Activated T-cell treated with anti-CD3 and anti-CD28 coated beads, Interleukin-2, amount 50 U/mL, for 4 hours (primary cell): ENCODE data around the gene JAG1. TPM values are rescaled to one million over a fixed set of nuclear protein-coding genes. Genes with fewer than 3 reads are reported as not detected.

ENCODE experiments used
- ATAC-seq, 2 donors: fragments of 200-7000 bp; cut with Tn5 transposase; one replicate each; pipeline ENCODE4 v1.10.0; 2021
- DNase-seq: peaks from one replicate; pipeline ENCODE4 v3.0.0-alpha.2; 2020
- H3K27me3 Mint-ChIP-seq: one replicate; pipeline ENCODE4 v1.8.0; 2021; ENCODE audit warnings: low read depth, mixed read lengths
- H3K36me3 Mint-ChIP-seq: one replicate; pipeline ENCODE4 v1.8.0; 2022; ENCODE audit warnings: mixed read lengths; ENCODE audit not compliant: insufficient read depth
- H3K4me1 Mint-ChIP-seq: one replicate; pipeline ENCODE4 v1.8.0; 2021; ENCODE audit warnings: low read depth, mixed read lengths
- H3K4me3 Mint-ChIP-seq: one replicate; pipeline ENCODE4 v1.8.0; 2021; ENCODE audit warnings: mild to moderate bottlenecking, moderate library complexity, mixed read lengths
- H3K9me3 Mint-ChIP-seq: one replicate; pipeline ENCODE4 v1.8.0; 2021; ENCODE audit warnings: mixed read lengths
- total RNA-seq, 3 donors: library from RNA; stranded (reverse); gene quantifications; one replicate each; pipeline ENCODE4 v1.2.1, GENCODE V29; 2021

Gene JAG1
- total RNA-seq, 3 donors from 2014 or later, result 0.33 to 0.47 (median 0.38) TPM

- H3K4me1 Mint-ChIP-seq, result peaks cover 19% of the 10 kb centered on the region
- no peak for DNase-seq
- H3K9me3 Mint-ChIP-seq, result no peaks in the 10 kb centered on the region
- H3K27me3 Mint-ChIP-seq, result peaks cover 48% of the 10 kb centered on the region
- H3K4me3 Mint-ChIP-seq, result no peak overlapping the region
- no peaks in the 10 kb centered on the region for H3K36me3 Mint-ChIP-seq
- ATAC-seq, result no peak
Observed at GRCh38 chr20:10667560-10668167, 6.1 kb downstream of the JAG1 start.

GRCh38 chr20:10667077-10667401 lies 6.8 kb downstream of the JAG1 start:
- no peak for DNase-seq
- peaks cover 43% of the 10 kb centered on the region for H3K27me3 Mint-ChIP-seq
- H3K9me3 Mint-ChIP-seq, result no peaks in the 10 kb centered on the region
- H3K4me1 Mint-ChIP-seq, result peaks cover 13% of the 10 kb centered on the region
- no peaks in the 10 kb centered on the region for H3K36me3 Mint-ChIP-seq
- H3K4me3 Mint-ChIP-seq, result no peak overlapping the region
- ATAC-seq, result no peak

GRCh38 chr20:10666221-10667076 lies 7.3 kb downstream of the JAG1 start:
- DNase-seq (no peak), ATAC-seq (no peak)
- peaks cover 43% of the 10 kb centered on the region for H3K27me3 Mint-ChIP-seq
- no peak overlapping the region for H3K4me3 Mint-ChIP-seq
- no peaks in the 10 kb centered on the region for H3K36me3 Mint-ChIP-seq
- H3K9me3 Mint-ChIP-seq, result no peaks in the 10 kb centered on the region
- peaks cover 10% of the 10 kb centered on the region for H3K4me1 Mint-ChIP-seq

DNA sequence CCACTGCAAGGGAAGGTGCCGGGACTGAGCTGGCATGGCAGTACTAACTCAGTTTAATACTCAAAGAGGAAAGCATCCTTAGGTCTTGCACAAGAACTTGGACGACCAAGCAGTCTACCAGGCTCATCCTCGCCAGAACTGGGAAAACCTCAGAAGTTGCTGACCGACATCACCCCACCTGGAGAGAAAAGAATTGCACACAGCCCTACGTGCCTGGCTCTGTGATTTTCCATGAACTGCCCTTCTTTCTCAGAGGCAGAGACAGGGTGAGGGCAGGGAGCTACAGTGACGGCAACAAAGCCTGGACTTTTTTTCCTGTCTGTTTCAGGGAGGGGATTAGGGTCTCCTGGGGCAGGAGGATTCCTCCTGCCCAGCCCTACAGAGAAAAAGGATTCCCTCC lies 8.0 kb downstream of the JAG1 start:
- Mint-ChIP-seq H3K9me3 (no peaks in the 10 kb centered on the region), H3K4me1 (peaks cover 4% of the 10 kb centered on the region), H3K27me3 (peaks cover 40% of the 10 kb centered on the region), H3K36me3 (no peaks in the 10 kb centered on the region), H3K4me3 (no peak overlapping the region)
- no peak for DNase-seq
- ATAC-seq, result no peak

GRCh38 chr20:10665027-10665561 lies 8.7 kb downstream of the JAG1 start:
- Mint-ChIP-seq H3K9me3 (no peaks in the 10 kb centered on the region), H3K36me3 (no peaks in the 10 kb centered on the region), H3K4me3 (no peak overlapping the region), H3K4me1 (no peaks in the 10 kb centered on the region), H3K27me3 (peaks cover 36% of the 10 kb centered on the region)
- ATAC-seq (no peak), DNase-seq (no peak)

DNA sequence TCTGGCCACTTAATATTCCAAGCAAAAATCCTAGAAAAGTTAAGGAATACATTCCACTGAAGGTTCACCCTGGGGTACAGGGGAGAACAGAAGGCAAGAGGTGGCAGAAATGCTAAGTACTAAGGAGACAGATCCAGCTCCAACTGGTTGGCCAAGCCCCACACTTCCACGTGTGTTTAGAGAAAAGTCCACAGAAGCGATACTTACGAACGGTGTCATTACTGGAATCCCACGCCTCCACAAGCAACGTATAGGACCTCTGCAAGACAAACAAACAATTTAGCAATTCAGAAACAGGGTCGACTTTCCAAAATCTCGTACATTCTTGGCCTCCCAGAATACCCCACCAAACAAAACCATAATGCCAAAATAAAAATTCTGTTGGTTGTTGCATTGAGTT lies 10.0 kb downstream of the JAG1 start:
- ATAC-seq (no peak), DNase-seq (no peak)
- Mint-ChIP-seq H3K27me3 (peaks cover 27% of the 10 kb centered on the region), H3K4me1 (no peaks in the 10 kb centered on the region), H3K4me3 (no peak overlapping the region), H3K36me3 (no peaks in the 10 kb centered on the region), H3K9me3 (no peaks in the 10 kb centered on the region)

DNA sequence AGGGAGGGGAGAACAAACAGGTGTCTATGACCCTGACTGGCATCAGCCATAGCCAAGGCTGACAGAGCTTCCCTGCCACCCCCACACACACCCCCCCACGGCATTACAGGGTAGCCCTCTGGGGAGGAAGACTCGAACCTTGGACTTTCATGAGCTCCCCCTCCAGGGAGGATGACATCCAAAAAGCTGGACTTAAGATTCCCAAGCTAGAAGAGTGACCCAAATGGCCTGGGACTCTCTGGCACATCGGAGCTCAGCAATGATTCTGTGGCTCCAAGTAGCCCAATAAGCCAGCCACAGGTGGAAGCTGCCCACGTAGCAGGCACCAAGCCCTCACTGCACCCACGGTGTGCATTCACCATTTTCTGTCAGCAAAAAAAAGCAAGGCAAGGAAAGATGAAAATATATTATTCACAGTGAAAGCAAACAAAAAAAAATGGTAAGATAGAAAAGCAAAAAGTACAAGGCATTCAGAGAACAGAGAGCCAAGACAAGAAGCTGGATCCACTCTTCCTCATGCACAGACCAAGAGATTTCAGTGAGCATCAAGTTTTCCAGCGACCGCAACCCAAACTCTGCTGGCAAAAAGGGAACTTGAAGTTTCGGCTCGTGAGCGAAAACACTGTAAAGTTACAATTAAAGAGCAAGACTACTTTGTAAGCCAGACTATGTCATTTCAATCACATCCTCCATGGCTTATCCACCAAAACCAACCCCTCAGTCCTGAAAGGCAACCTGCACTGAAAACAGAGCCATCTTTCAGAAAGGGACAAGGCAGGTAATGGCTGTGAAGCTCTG lies 10.9 kb downstream of the JAG1 start:
- ATAC-seq, result no peak
- Mint-ChIP-seq H3K27me3 (peaks cover 24% of the 10 kb centered on the region), H3K9me3 (no peaks in the 10 kb centered on the region)

GRCh38 chr20:10662151-10662550 lies 11.6 kb downstream of the JAG1 start:
- Mint-ChIP-seq H3K27me3 (peaks cover 24% of the 10 kb centered on the region), H3K9me3 (no peaks in the 10 kb centered on the region), H3K4me3 (no peak overlapping the region), H3K36me3 (no peaks in the 10 kb centered on the region), H3K4me1 (no peaks in the 10 kb centered on the region)
- no peak for DNase-seq
- no peak for ATAC-seq

More for the DNA sequence above, 10.9 kb downstream of the JAG1 start:
- no peaks in the 10 kb centered on the region for H3K36me3 Mint-ChIP-seq
- H3K4me1 Mint-ChIP-seq, result no peaks in the 10 kb centered on the region
- no peak for DNase-seq
- no peak overlapping the region for H3K4me3 Mint-ChIP-seq

- Mint-ChIP-seq H3K4me1 (no peaks in the 10 kb centered on the region), H3K9me3 (no peaks in the 10 kb centered on the region), H3K4me3 (no peak overlapping the region), H3K27me3 (peaks cover 25% of the 10 kb centered on the region), H3K36me3 (no peaks in the 10 kb centered on the region)
- DNase-seq (no peak), ATAC-seq (no peak)
Observed at GRCh38 chr20:10661261-10661660, 12.5 kb downstream of the JAG1 start.

DNA sequence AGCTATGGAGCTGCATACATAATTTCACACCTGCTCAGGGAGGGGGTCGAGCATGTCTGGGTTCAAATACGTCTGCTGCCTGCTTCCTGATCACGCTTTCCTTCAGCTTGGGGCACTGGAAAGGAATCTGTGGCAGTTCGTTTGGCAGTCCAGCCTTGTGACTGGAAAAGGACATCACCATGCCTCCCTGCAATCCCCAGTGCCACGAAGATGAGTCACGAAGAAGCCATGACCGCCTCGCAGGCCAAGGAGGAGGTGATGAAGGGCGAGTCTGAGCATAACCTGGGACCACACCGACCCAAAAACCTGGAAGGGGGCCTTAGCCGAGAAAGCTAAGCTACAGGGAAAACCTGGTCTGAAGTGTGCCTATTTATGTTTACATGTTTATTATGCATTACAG lies 13.1 kb downstream of the JAG1 start:
- Mint-ChIP-seq H3K4me3 (no peak overlapping the region), H3K4me1 (no peaks in the 10 kb centered on the region), H3K27me3 (peaks cover 23% of the 10 kb centered on the region), H3K36me3 (no peaks in the 10 kb centered on the region), H3K9me3 (no peaks in the 10 kb centered on the region)
- ATAC-seq (no peak), DNase-seq (no peak)

DNA sequence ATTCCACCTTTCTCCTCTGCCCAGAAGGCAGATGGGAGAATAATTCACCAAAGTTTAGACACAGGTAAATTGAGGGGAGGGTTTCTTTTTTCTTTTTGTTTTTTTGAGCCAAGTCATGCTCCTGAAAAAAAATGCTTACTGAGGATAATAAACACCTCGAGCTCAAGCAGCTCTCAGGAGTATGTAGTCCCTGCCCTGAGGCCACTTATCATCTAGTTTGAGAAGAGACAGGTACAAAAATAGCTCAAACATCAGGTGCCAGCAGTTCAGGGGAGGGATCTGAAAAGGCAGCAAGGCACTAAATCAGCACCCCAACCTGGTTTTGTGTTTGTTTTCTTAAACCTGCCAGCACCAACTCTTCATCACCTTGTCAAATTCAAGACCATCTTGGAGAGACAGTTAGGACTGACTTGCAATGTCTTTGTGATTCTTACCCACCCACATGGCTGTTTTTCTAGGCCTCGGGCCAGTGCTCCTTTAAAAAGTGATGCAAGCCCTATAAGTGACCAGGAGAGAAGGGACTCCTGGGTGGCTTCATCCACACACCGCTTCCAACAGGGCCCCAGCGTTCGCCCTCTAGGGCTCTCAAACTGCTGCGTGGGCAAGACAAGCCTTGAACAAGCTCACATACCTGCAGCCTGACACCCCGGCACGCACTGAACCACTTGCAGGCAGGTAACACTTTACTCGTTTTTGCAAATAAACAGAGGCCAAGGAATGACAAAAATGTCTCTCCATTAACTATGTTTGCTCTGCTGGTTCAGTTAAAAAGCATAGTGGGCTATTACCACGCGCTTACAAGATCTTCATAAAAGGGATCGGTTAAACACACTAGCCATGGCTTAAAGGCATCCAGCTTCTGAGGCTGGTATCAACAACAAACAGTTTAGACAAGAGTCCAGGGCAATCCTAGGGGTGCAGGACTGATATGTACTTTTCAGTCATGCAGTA lies 13.9 kb downstream of the JAG1 start:
- no peaks in the 10 kb centered on the region for H3K9me3 Mint-ChIP-seq
- H3K27me3 Mint-ChIP-seq, result peaks cover 27% of the 10 kb centered on the region
- DNase-seq (no peak), ATAC-seq (no peak)
- H3K4me3 Mint-ChIP-seq, result no peak overlapping the region
- H3K36me3 Mint-ChIP-seq, result no peaks in the 10 kb centered on the region
- no peaks in the 10 kb centered on the region for H3K4me1 Mint-ChIP-seq

- peaks cover 33% of the 10 kb centered on the region for H3K27me3 Mint-ChIP-seq
- no peaks in the 10 kb centered on the region for H3K9me3 Mint-ChIP-seq
- no peak for ATAC-seq
- H3K4me3 Mint-ChIP-seq, result no peak overlapping the region
- no peak for DNase-seq
- H3K36me3 Mint-ChIP-seq, result no peaks in the 10 kb centered on the region
- H3K4me1 Mint-ChIP-seq, result no peaks in the 10 kb centered on the region
Observed at GRCh38 chr20:10658876-10659632, 14.7 kb downstream of the JAG1 start.
